GM18873 (cell line): ENCODE measurements around the gene KANTR.

ENCODE experiments used
- ATAC-seq: cut with Tn5 transposase; IDR thresholded peaks from one replicate; pipeline ENCODE4 v1.9.1; 2021; ENCODE audit warnings: mild to moderate bottlenecking, moderate library complexity, moderate number of reproducible peaks; ENCODE audit not compliant: unreplicated experiment, low FRiP score

Gene KANTR

GRCh38 chrX:53093748-53094581 is at the start of gene KANTR:
TSS of gene KANTR (plus strand) at chrX:53094142. CDS start at chrX:53124273, 30,131 bp downstream.
- ATAC-seq = peak; percentile 81

GRCh38 chrX:53044995-53045394 is 48.9 kb upstream of the KANTR start:
- no peak for ATAC-seq

- no peak for ATAC-seq
Measured at GRCh38 chrX:53047228-53047627, 46.7 kb upstream of the KANTR start.

- no peak for ATAC-seq
Measured at GRCh38 chrX:53048169-53049126, 45.5 kb upstream of the KANTR start, which contains the start of gene GPR173. TSS of gene GPR173 (plus strand) at chrX:53048789. CDS start at chrX:53076622, 27,833 bp downstream.

GRCh38 chrX:53049127-53049517 is 44.8 kb upstream of the KANTR start:
- ATAC-seq = no peak

GRCh38 chrX:53050841-53051240 is 43.1 kb upstream of the KANTR start:
- no peak for ATAC-seq

- ATAC-seq = no peak
Measured at GRCh38 chrX:53055244-53055849, 38.6 kb upstream of the KANTR start.

GRCh38 chrX:53056292-53056691 is 37.6 kb upstream of the KANTR start:
- no peak for ATAC-seq

GRCh38 chrX:53065104-53065503 is 28.8 kb upstream of the KANTR start:
- ATAC-seq = no peak

GRCh38 chrX:53071064-53071463 is 22.9 kb upstream of the KANTR start:
- ATAC-seq = no peak

GRCh38 chrX:53071604-53072417 is 22.1 kb upstream of the KANTR start:
- peak; percentile 84 for ATAC-seq

GRCh38 chrX:53072418-53073114 is 21.4 kb upstream of the KANTR start:
- no peak for ATAC-seq

GRCh38 chrX:53073115-53073586 is 20.8 kb upstream of the KANTR start:
- no peak for ATAC-seq

GRCh38 chrX:53075011-53075410 is 18.9 kb upstream of the KANTR start:
- ATAC-seq = no peak

GRCh38 chrX:53076671-53077070 is 17.3 kb upstream of the KANTR start:
- ATAC-seq = no peak

- no peak for ATAC-seq
Measured at GRCh38 chrX:53077207-53078197, 16.4 kb upstream of the KANTR start.

GRCh38 chrX:53078943-53079342 is 15.0 kb upstream of the KANTR start:
- no peak for ATAC-seq
